HUES64 (cell line): ENCODE results near the gene DNAJC5.
"Not testable (repeated sequence)": the region's sequence is repeated elsewhere in the genome, so short reads cannot be mapped to it uniquely, and the experiment has no call there.

ENCODE experiments used
- H3K27ac ChIP-seq: 2 replicates; pipeline ENCODE4 v1.7.0; 2013; ENCODE audit warnings: low read depth, low read length, inconsistent platforms
- H3K27me3 ChIP-seq: 2 replicates; pipeline ENCODE4 v1.6.1; 2013; ENCODE audit warnings: mild to moderate bottlenecking, low read length; ENCODE audit not compliant: insufficient read depth
- H3K36me3 ChIP-seq: 2 replicates; pipeline ENCODE4 v1.6.1; 2013; ENCODE audit warnings: mild to moderate bottlenecking, low read length; ENCODE audit not compliant: insufficient read depth
- H3K4me1 ChIP-seq: 2 replicates; pipeline ENCODE4 v1.6.1; 2013; ENCODE audit warnings: mild to moderate bottlenecking, low read length, moderate library complexity; ENCODE audit not compliant: insufficient read depth
- H3K4me3 ChIP-seq: 2 replicates; pipeline ENCODE4 v1.5.1; 2013; ENCODE audit warnings: mild to moderate bottlenecking, low read length, moderate library complexity
- H3K9ac ChIP-seq: 2 replicates; pipeline ENCODE4 v1.6.1; 2013; ENCODE audit warnings: mild to moderate bottlenecking, low read depth, low read length
- H3K9me3 ChIP-seq: 2 replicates; pipeline ENCODE4 v1.6.1; 2013; ENCODE audit warnings: low read depth, low read length; ENCODE audit not compliant: insufficient read depth
- WGBS: fragments of 150-250, 120-280 bp; methylation state at CpG from one replicate; pipeline ENCODE4 v1.1.7; 2013; ENCODE audit warnings: missing lambda C conversion rate; 5-methylcytosine and 5-hydroxymethylcytosine counted together

Gene DNAJC5

GRCh38 chr20:63919130-63919529, 24.2 kb downstream of the DNAJC5 start:
- no peaks in the 10 kb centered on the region for H3K27me3 ChIP-seq
- H3K36me3 ChIP-seq: peaks cover 6% of the 10 kb centered on the region; the same call in 1 of the 2 replicates
- H3K27ac ChIP-seq: no peak overlapping the region
- no peaks in the 10 kb centered on the region for H3K4me1 ChIP-seq
- no peak overlapping the region for H3K4me3 ChIP-seq
- 96% methylated on average over 16 of the region's 19 CpGs for whole genome bisulfite sequencing
- H3K9me3 ChIP-seq: no peaks in the 10 kb centered on the region
- H3K9ac ChIP-seq: no peak overlapping the region

- no peaks in the 10 kb centered on the region for H3K9me3 ChIP-seq
- WGBS: 96% methylated on average over 23 of the region's 23 CpGs
- H3K9ac ChIP-seq: no peak overlapping the region
- H3K27me3 ChIP-seq: no peaks in the 10 kb centered on the region
- H3K4me3 ChIP-seq: no peak overlapping the region
- no peak overlapping the region for H3K27ac ChIP-seq
- H3K4me1 ChIP-seq: no peaks in the 10 kb centered on the region
- peaks cover 6% of the 10 kb centered on the region; the same call in 1 of the 2 replicates for H3K36me3 ChIP-seq
These were observed 25.3 kb downstream of the DNAJC5 start for GRCh38 chr20:63920226-63920625.

GRCh38 chr20:63923651-63924050, 28.7 kb downstream of the DNAJC5 start:
- no peak overlapping the region for H3K9ac ChIP-seq

GRCh38 chr20:63924241-63924640, 29.3 kb downstream of the DNAJC5 start:
- H3K4me1 ChIP-seq: no peaks in the 10 kb centered on the region
- no peaks in the 10 kb centered on the region for H3K9me3 ChIP-seq
- no peaks in the 10 kb centered on the region for H3K27me3 ChIP-seq
- no peak overlapping the region for H3K9ac ChIP-seq
- H3K27ac ChIP-seq: no peak overlapping the region
- peaks cover 19% of the 10 kb centered on the region for H3K36me3 ChIP-seq
- 94% methylated on average over 9 of the region's 9 CpGs for WGBS
- no peak overlapping the region for H3K4me3 ChIP-seq

More at GRCh38 chr20:63923651-63924050, 28.7 kb downstream of the DNAJC5 start:
- Histone ChIP-seq H3K4me3 (no peak overlapping the region), H3K9me3 (no peaks in the 10 kb centered on the region), H3K27ac (no peak overlapping the region), H3K36me3 (peaks cover 13% of the 10 kb centered on the region), H3K4me1 (no peaks in the 10 kb centered on the region), H3K27me3 (no peaks in the 10 kb centered on the region)
- 96% methylated on average over 3 of the region's 8 CpGs for WGBS

GRCh38 chr20:63926298-63926697, 31.4 kb downstream of the DNAJC5 start:
- no peak overlapping the region for H3K27ac ChIP-seq
- 93% methylated on average over 8 of the region's 8 CpGs for WGBS
- H3K4me3 ChIP-seq: no peak overlapping the region
- H3K36me3 ChIP-seq: peaks cover 34% of the 10 kb centered on the region
- no peaks in the 10 kb centered on the region for H3K9me3 ChIP-seq
- H3K27me3 ChIP-seq: no peaks in the 10 kb centered on the region
- H3K4me1 ChIP-seq: no peaks in the 10 kb centered on the region
- H3K9ac ChIP-seq: no peak overlapping the region

GRCh38 chr20:63929071-63929470, 34.1 kb downstream of the DNAJC5 start:
- Histone ChIP-seq H3K4me1 (no peaks in the 10 kb centered on the region), H3K27me3 (no peaks in the 10 kb centered on the region), H3K9me3 (no peaks in the 10 kb centered on the region), H3K27ac (no peak overlapping the region), H3K4me3 (no peak overlapping the region), H3K36me3 (peaks cover 46% of the 10 kb centered on the region), H3K9ac (no peak overlapping the region)
- 96% methylated on average over 26 of the region's 26 CpGs for WGBS

- H3K36me3 ChIP-seq: peaks cover 46% of the 10 kb centered on the region
- WGBS: 96% methylated on average over 31 of the region's 31 CpGs
- H3K4me1 ChIP-seq: not testable (repeated sequence)
These were observed 34.6 kb downstream of the DNAJC5 start for GRCh38 chr20:63929473-63929883.

GRCh38 chr20:63930971-63931553, 36.1 kb downstream of the DNAJC5 start:
- Histone ChIP-seq H3K27me3 (no peaks in the 10 kb centered on the region), H3K9me3 (no peaks in the 10 kb centered on the region), H3K27ac (no peak overlapping the region), H3K9ac (no peak overlapping the region), H3K36me3 (peaks cover 56% of the 10 kb centered on the region), H3K4me3 (no peak overlapping the region), H3K4me1 (no peaks in the 10 kb centered on the region)
- 96% methylated on average over 37 of the region's 37 CpGs for WGBS

More at GRCh38 chr20:63929473-63929883, 34.6 kb downstream of the DNAJC5 start:
- H3K9ac ChIP-seq, H3K27ac ChIP-seq, H3K9me3 ChIP-seq, H3K4me3 ChIP-seq, H3K27me3 ChIP-seq: not testable (repeated sequence)

GRCh38 chr20:63931735-63932134, 36.8 kb downstream of the DNAJC5 start:
- no peaks in the 10 kb centered on the region for H3K27me3 ChIP-seq
- no peaks in the 10 kb centered on the region for H3K9me3 ChIP-seq
- H3K9ac ChIP-seq: no peak overlapping the region
- 96% methylated on average over 18 of the region's 19 CpGs for WGBS
- H3K4me3 ChIP-seq: no peak overlapping the region
- H3K36me3 ChIP-seq: peaks cover 54% of the 10 kb centered on the region
- no peak overlapping the region for H3K27ac ChIP-seq
- no peaks in the 10 kb centered on the region for H3K4me1 ChIP-seq

- no peaks in the 10 kb centered on the region for H3K4me1 ChIP-seq
- H3K9ac ChIP-seq: no peak overlapping the region
- H3K36me3 ChIP-seq: peaks cover 50% of the 10 kb centered on the region
- H3K9me3 ChIP-seq: no peaks in the 10 kb centered on the region
- no peaks in the 10 kb centered on the region for H3K27me3 ChIP-seq
- no peak overlapping the region for H3K4me3 ChIP-seq
- 95% methylated on average over 17 of the region's 17 CpGs for WGBS
- H3K27ac ChIP-seq: no peak overlapping the region
These were observed 37.8 kb downstream of the DNAJC5 start for GRCh38 chr20:63932606-63933160.

GRCh38 chr20:63933646-63934045, 38.7 kb downstream of the DNAJC5 start:
- no peak overlapping the region for H3K9ac ChIP-seq
- no peaks in the 10 kb centered on the region for H3K9me3 ChIP-seq
- H3K27me3 ChIP-seq: no peaks in the 10 kb centered on the region
- no peak overlapping the region for H3K4me3 ChIP-seq
- 94% methylated on average over 5 of the region's 5 CpGs for WGBS
- H3K27ac ChIP-seq: no peak overlapping the region
- H3K4me1 ChIP-seq: no peaks in the 10 kb centered on the region
- H3K36me3 ChIP-seq: peaks cover 42% of the 10 kb centered on the region
